ENCODE measurements around the gene TACC3.
A peak's percentile ranks its signal among the peaks of the same experiment; 100 is the strongest.

TACC3 gene

DNA sequence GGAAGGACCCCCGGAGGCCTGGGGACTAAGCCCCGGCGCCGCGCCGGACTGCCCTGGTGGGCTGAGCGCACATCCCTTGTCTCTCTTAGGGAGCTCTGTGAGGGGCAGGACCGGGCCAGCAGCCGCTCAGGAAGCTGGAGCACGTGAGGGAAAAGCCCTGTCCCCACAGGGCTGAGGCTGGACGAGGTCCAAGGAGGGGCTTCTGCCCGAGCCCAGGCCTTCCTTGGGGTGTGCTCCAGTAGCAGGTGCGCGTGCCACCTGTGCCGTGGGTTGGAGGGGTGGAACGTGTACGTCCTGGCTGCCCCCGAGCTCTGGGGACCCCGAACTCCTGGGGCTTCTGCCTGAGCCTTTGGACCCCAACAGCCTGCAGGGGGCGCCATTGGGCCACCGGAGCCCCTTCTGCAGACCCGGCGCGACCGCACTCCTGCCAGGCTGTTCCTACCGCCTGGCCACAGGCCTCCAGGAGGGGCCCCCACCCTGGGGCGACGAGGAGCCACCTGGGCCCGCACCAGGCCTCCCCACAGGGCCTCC is 27.2 kb downstream of the TACC3 start:
- peak; percentile 56 for DNase-seq

DNA sequence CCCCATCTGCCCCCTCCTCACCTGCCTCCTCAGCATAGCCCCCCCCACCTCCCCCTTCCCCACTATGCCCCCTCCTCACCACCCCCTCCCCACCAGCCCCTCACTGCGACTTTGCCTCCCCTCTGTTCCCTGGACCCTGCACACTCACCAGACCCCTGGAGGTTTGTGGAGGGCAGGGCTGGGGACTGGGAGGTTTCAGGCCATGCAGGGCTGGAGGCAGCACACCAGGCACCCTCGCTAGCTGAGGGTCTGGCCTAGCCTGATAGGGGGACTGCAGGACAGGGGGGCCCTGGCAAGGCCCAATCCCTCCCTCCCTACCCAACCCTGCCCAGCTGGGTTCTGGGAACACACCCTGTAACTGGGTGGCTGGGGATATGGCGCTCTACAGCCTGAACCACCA is 28.0 kb downstream of the TACC3 start:
- no peak for DNase-seq

DNA sequence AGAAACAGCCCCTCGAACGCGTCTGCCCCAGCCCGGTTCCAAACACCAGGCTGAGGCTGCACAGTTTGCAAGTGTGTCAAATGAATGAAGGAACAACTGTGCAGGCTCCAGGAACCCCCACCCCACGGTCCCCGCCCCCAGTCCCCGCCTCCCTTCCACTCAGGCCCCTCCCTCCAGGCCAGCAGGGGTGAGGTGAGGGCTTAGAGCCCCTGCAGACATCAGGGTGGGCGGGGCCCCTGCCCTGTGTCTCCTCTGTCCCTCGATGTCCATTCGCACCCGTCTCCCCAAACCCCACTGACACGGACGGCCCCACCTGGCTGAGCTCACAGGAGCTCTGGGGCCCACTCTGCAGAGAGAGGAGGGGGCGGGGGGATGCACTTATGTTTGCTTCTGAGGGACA is 28.5 kb downstream of the TACC3 start:
- no peak for DNase-seq

- no peak for DNase-seq
Measured at GRCh38 chr4:1750381-1751154, 29.2 kb downstream of the TACC3 start.

- no peak for DNase-seq
Measured at GRCh38 chr4:1751155-1751918, 30.0 kb downstream of the TACC3 start.

- no peak for DNase-seq
Measured at GRCh38 chr4:1751919-1752283, 30.6 kb downstream of the TACC3 start.

DNA sequence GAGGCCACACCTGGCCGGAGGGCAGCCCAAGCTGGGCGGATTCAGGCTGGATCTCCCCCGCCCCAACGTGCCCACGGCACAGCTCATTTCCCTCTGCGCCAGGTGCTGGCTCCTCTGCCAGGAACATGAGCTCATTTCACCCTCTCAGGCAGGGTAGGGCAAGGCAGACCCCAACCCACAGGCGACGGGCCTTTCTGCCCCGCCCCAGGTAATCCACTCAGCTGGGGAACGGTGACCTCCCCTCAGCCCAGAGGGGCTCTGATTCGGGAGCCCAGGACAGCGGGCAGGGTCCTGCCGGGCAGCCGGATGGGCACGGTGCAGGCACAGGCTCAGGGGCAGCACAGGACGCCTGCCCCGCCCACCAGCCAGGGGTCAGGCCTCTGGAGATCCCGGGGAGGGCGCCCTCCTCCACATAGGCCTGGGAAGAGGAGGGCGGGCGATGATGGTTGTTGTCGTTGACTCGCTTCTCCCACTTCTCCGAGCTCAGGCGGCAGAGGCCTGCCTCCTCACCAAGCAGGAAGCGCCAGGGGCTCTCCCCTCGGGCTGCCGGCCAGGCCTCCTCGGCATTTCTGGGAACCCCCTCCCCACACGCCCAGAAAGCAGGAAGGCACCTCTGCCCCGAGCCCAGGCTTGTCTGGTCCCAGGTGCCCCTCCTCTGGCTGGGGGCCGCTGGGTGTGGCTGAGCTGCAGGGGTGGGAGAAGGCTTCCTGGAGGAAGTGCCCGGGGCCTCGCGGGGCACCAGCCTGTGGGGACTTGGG is 31.1 kb downstream of the TACC3 start:
- peak; percentile 64 for DNase-seq

GRCh38 chr4:1753294-1753696 is 32.0 kb downstream of the TACC3 start:
- DNase-seq: no peak

DNA sequence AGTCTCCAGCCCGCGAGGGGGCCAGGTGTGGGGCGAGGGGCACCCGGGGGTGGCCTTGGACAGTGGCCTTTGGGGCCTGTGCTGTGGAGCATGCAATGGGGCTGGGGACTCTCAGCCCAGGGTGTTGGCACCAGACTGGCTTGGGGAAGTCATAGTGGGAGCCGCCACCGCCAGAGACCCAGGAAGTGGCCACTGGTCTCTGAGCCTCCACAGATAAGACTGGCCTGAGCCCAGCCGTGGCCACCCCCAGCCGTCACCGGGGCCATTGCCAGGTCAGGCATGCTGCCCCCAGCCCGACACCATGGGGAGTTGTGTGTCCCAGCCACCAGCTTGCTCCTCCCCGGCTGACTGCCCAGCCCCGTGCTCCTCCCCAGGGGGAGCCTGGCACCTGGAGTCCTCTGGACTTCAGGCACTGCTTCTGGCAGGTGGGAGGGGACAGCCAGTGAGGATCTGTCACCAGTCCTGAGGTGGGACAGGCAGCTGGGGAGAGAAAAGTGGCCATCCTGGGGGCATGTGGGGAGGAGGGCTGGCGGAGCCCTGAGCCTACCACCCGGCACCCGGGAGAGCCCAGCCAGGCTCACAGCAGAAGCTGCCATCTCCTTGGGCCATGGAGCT is 32.5 kb downstream of the TACC3 start:
- no peak for DNase-seq

- no peak for DNase-seq
Measured at GRCh38 chr4:1754336-1754735, 33.0 kb downstream of the TACC3 start.

GRCh38 chr4:1755297-1755696 is 34.0 kb downstream of the TACC3 start:
- no peak for DNase-seq

GRCh38 chr4:1756079-1756478 is 34.8 kb downstream of the TACC3 start:
- no peak for DNase-seq

GRCh38 chr4:1756893-1757779 is 35.8 kb downstream of the TACC3 start:
- no peak for DNase-seq

- DNase-seq: no peak
Measured at GRCh38 chr4:1757836-1758235, 36.5 kb downstream of the TACC3 start.

GRCh38 chr4:1758306-1759121 is 37.2 kb downstream of the TACC3 start:
- no peak for DNase-seq

GRCh38 chr4:1759170-1759817 is 38.0 kb downstream of the TACC3 start:
- DNase-seq: no peak

- no peak for DNase-seq
Measured at GRCh38 chr4:1759818-1760223, 38.5 kb downstream of the TACC3 start.

- DNase-seq: no peak
Measured at GRCh38 chr4:1760521-1761071, 39.3 kb downstream of the TACC3 start.

GRCh38 chr4:1761130-1761689 is 39.9 kb downstream of the TACC3 start:
- no peak for DNase-seq

All from NCI-H510A (cell line).